Lower leg skin (tissue), 3 donors: ENCODE data around the gene ELL.

ENCODE experiments used
- CTCF ChIP-seq, 3 donors: fragments of 450-650 bp; IDR thresholded peaks; one replicate each; pipeline ENCODE4 v1.5.1; 2016; ENCODE audit warnings: antibody characterized with exemption in 3 of 3, mild to moderate bottlenecking in 3 of 3, moderate library complexity in 2 of 3
- POLR2A ChIP-seq, 2 donors: fragments of 450-650 bp; IDR thresholded peaks; one replicate each; pipeline ENCODE4 v1.6.1; 2016 to 2017; ENCODE audit warnings: antibody characterized with exemption in 2 of 2, mild to moderate bottlenecking in 1 of 2, moderate library complexity in 1 of 2

GRCh38 chr19:18521692-18522123 is at the start of gene ELL:
- TF ChIP-seq POLR2A (IDR thresholded peaks at IDR 0.05) (peak in 1 of 2 donors; percentile 71), CTCF (IDR thresholded peaks at IDR 0.05) (no peak)
